COLO829 (cell line): ENCODE results near the gene C16orf78.

Experiments
- DNase-seq: peaks from one replicate; pipeline ENCODE4 v3.0.0; 2012; ENCODE audit warnings: low spot score

The C16orf78 gene

DNA sequence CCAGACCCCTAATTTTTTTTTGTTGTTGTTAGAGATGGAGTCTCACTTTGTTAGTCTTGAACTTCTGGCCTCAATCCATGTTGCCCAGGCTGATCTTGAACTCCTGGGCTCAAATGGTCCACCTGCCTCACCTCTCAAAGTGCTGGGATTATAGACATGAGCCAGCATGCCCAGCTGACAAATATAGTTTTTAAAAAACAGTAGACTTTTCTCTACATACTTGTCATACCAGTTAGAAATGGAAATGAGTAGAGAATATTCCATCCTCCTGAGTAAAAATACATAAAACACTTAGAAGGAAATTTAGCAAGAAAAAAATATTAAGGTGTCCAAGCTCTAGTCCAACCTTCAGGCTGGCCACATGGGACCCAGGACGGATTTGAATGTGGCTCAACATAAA, 21.4 kb downstream of the C16orf78 start:
- DNase-seq, result no peak

DNA sequence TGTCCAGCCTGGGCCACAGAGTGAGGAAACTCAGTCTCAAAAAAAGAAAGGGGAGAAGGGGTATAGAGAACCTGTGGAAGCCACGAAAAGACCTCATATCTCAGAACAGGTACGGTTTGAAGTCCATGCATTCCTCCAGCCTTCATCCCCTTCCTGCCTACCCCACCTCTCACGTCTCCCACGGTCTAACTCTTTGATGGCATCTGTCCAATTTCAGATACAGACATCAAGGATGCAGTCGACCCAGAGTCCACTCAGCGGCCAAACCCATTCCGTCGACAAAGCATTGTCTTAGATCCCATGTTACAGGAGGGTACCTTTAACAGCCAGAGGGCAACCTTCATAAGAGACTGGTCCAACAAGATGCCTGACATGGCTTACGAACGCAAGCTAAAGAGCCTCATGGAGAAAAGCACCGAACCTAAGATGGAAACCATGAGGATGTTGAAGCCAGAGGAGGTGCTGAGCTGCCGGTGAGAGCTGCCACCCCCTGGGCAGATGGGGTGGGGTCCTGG, 22.7 kb downstream of the C16orf78 start:
- DNase-seq, result no peak

DNA sequence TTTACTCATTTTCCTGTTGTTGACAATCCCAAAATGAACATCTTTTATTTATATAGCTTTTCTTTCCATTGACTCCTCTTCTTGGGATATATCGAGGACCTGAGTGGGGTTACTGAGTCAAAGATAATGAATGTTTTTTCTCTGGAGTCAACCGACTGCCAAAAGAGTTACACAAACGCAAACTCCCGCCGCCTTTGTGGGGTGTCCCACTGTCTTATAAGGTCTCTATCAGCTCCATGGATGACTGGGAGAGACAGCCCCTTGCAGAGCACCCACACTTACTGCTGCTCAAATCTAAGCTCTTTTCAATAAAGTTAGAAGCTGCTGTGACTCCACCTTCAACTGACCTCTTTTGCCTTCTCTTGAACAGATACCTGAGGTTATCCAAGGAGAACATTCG, 25.2 kb downstream of the C16orf78 start:
- DNase-seq, result no peak

DNA sequence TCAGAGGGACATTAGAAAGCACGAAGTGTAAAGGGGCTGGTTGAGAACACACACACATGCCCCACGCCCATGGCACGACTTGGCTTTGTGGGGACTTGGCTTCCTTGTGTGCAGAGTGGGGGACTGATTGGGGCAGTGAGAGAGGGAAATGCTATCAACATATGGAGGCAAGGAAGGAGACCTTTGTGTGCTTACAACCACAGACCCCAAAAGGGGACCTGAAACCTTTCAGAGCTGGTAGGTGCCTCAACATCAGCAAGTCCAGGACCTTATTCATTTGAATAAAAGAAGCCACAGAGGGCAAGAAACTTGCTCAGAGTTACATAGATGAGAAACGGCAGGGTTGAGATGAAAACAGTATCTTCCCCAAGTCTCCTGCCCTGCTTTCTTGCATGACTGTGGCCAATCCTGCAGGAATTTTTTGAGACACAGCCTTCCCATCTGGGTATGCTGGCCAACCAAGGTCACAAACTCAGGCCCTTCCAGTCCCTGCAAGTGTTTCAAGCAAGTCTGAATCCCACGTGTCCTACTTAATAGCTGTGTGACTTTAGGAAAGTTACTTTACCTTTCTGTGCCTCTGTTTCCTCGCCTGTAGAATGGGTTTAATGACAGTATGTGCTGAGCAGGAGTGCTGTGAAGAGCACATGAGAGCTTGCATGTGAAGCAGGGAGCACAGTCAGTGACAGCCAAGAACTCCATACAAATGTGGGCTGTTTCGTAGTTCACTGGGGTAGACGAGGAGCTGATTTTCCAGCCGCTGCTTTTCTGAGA, 26.2 kb downstream of the C16orf78 start:
- no peak for DNase-seq

DNA sequence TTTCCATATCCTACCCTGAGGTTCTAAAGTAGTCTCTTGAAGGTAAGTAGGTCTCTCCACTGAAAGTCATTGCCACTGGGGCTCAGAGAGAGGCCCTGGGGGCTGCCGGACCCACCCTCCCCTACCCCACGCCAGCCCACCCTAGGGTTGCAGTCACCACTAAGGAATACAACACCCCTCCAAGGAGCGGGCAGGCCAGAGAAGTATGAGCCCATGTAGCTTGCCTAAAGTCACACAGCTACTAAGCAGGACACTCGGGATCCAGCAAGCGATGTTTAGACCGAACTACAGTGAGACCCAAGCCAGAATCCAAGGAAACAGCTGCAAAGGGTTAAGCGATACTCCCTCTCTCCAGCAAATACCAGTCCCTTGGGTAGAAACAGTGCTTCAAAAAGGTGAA, 27.0 kb downstream of the C16orf78 start:
- no peak for DNase-seq

DNA sequence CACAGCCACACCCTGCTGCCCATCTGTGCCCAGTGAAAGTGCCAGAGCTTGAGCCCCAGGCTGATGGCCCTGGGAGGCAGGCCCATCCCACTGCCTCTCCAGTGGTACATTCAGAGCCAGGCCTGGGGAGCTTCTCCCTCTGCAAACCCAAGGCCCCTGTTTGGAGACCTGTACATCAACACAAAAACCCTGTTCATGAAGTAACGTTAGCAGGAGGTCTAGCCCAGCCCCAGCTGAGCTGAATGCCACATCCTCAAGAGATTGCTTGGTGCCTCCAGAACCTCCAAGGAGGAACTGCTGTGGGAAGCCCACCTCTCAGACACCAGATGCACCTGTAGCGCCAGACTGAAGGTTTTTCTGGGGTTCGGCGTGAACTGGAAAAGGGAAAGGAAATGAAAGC, 31.5 kb downstream of the C16orf78 start:
- DNase-seq, result no peak

DNA sequence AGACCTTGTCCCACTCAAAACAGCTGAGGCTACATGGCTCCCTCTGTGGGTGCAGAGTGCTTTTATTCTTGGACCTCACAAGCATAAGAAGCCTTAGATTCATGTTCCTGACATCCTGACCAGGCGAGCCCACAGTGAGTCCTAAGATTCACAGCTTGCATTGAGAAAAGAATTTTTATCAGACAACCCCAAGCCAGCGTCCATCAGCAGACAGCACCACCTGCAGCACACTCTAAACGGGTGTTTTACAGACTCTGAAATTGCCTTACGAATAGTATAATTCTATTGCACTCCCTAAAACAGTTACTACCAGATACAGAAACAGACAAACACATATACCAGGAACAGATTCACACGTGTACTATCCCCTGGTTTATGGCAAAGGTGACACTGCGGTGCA, 31.9 kb downstream of the C16orf78 start:
- no peak for DNase-seq

DNA sequence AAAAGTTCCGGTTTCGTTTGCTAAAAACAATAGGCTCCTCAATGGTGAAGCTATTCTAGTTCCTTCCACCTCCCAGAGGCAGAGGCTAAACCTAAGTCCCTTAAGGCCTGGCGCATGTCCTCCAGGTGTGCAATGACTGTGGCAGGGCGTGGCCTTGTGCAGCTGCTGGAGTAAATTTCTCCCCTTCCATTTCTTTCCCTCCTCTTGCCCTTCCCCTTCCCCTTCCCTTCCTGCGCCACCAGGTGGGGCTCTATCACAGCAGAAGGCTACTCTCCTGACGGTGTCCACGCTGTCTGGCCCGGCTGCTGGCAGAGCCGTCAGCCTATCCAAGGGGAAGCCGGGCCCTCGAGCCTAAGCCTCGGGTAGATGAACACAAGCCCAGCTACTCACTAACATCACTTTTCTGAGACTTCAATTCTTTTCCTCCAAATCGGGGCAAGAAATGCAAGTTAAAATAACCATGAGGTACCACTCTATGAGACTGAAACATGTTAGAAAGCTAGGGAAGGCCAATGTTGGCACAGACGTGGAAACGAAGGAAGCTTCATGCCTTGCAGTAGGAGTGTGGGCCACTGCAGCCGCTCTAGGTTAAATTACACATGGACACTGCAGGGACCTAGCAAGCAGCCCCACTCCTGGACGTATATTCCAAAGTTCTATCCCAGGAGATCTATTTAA, 34.4 kb downstream of the C16orf78 start:
- peak; percentile 46 for DNase-seq

DNA sequence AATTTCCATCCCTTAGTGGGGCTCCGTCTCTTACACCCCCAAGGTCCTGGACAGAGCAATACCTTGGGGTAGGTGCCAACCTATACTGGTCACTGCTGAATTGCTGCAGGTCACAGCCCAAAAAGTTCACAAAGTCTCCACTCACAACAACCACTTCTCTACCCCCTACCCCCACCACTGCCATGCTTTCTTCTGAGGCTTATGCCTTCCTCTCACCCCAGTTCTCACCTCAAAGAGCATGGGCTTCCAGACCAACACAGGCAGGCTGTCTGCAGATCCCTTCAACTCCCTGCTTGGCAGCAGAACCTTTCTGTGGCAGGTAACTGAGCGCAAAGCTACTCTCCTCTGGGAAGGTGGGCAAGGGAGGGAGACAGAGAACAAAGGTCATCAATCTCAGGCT, 35.5 kb downstream of the C16orf78 start:
- no peak for DNase-seq

DNA sequence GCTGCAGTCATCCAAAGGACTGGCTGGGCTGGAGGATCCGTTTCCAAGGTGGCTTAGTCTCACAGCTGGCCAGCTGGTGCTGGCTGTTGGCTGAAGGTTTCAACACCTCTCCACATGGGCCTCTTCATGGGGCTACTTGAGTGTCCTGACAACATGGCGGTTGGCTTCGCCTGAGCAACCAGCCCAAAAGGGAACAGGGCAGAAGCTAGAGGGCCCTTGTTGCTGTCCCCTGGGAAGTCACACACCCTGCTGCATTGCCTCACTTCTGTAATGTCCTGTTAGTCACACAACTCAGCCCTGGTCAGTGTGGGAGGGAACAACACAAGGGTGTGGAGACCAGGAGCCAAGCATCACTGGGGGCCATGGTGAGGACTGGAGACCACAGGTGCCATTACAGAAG, 36.6 kb downstream of the C16orf78 start:
- DNase-seq, result no peak

DNA sequence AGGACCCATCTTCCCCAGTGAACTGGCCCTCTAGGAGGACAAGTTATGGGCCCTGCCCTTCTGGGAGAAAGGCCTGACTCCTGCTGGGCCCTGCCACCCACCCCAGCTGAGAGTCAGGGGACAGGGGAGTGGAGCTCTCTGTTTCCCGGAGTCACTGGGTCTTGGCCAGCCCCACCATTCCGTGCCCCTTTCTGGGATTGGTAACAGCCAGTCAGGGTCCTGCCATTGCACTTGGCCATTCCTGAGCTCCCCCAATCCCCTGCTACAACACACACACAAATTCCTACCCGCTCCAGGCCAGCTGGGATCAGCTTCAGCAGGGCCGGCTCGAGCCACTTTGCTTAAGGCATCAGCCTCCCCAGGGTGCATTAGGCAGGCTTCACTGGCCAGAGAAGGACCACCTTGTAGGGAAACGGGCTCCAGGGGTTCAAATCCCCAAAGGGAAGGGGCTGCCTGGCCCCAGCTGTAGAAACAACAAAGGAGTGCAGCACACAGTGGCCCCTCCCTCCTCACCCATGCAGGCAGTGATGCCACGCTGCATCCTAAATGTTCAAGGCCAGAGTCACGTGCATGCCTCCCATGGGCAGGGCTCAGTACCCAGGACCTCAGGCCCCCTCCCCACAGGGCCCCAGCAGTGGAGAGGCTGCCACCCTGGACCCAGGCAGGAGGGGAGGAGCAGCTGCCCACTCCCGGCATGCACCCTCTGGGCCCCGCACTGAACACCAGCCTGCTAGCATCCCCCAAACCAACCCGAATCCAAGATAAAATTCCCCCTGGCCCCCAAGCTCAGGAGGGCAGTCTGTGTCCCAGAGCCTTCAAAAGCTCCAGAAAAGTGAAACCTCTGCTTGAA, 37.7 kb downstream of the C16orf78 start:
- DNase-seq, result no peak

DNA sequence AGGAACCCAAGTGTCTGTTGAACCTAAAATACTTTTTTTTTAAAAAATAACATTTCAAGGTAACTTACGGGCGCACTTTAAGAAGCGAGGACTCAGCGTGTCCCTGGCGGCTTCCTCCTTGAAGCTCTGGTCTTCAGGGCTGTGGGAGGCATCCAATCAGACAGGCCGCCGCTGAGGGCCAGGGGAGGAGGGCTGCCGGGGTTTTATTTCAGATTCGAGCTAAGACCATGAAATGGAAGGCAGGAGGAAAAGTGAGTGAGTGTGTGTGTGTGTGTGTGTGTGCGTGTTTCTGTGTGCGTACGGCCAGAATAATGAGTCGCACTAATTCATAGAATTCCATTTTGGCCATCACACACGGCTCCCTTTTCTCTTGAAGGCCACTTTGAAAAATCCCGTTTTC, 41.1 kb downstream of the C16orf78 start:
- DNase-seq, result no peak

DNA sequence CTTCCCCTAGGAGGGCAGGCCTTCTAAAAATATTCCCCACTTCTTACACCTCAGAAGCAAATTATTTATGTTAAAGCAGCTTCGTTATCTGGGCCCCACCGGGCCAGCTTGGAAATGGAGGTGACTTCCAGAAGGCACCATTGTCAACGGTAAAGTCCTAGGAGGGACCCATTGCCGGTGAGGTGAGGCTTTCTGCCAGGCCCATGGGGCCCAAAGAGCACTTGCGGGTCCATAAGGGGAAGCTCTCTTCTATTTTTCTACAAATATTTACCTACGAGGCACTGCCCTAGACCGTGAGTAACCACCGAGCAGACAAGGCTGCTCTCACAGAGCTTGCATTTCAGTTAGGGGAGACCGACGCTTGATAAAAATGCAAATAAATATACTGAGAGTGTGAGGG, 41.5 kb downstream of the C16orf78 start:
- no peak for DNase-seq

DNA sequence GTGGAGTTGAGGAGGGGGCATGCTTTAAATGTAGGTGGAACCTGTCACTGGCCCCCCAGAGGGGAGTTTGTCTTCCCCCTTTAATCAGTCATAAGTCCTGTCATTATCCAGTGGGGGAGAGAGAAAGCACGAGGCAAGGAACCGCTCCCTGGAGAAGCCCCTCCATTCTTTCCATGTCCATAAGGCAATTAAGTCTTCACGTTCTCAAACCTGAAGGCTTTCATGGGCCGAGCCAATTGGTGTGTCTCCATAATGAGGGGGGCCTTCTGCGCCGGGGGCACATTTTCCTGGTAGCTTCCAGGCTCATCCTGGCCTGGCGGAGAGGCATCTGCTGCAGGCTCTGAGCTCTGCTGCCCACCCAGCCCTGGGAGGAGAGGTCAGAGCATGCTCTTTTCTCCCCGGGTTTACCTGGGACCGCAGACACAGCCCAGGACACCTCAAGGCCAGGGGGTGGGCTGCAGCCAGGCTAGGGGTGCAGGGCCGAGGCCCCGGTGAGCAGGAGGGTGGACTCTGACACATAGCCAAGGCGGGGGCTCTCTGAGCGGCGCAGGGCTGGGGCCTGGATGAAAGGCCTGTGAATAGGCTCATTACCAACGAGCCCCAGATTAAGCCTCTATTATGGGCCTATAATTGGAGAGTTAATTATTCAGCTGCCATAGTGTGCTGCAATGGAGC, 42.5 kb downstream of the C16orf78 start:
- no peak for DNase-seq

DNA sequence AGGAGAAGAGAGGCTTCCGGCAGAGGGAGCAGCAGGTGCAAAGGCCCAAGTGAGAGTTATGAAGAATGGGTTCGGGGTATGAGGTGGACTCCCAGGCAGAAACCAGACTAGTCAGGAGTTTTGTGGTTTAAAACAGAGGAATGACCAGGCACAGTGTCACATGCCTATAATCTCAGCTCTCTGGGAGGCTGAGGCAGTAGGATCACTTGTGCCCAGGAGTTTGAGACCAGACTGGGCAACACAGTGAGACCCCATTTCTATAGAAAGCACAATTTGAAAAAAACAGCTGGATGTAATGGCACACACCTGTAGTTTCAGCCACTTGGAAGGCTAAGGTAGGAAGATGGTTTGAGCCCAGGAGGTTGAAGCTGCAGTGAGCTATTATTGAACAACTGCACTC, 43.8 kb downstream of the C16orf78 start:
- no peak for DNase-seq

DNA sequence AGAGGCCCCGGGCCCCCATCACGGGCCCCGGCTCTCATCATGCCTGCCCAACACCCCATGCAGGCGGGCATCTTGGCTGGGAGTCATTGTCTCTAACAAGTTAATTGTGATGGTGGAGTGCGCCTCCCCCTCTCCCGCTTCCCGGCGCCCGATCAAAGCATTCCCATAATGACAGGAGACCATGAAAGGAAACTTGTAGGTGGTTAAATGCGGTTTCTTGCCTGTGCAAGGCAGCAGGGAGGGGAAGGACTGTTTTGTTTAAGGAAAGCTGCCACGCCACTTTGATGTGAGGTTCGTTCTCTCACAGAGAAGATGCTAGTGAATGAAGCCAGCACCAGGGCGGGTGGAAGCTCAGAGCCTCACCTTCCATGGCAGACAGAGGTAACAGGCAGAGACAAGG, 45.4 kb downstream of the C16orf78 start:
- DNase-seq, result no peak

DNA sequence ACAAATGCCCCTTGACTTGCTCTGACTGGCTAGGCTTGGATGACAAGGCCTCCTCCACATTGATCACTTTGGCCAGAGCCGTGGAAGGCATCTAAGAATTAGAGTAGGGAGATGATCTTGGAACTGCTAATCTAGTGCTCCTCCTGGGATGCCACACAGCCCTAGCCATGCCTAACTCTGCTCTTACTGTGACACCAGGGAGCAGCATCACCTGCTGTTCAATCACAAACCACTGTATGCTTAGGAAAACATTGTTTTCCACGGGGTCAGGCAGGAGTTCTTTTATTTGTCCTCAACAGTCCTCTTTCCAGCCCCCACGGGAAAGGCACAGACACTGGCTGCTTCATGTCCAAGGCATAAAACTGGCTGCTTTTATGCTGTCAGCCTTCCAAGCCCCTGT, 46.3 kb downstream of the C16orf78 start:
- DNase-seq, result no peak

DNA sequence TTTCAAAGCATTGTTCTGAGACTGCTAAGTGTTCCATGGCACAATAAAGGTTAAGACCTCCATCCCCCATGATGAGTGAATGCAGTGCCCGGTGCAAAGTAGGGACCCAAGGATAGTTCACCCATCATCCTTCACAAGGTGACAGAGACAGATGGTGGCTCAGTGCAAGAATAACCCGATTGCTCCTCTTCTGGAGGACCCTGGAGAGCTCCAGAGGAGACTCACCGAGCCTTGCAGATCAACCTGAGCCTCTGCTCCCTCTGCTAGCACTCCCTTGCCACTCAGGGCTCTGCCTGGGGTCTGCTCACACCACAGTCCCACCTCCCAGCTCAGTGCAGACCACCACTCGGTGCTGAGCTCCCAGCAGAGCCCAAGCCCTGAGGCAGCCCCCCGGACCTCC, 49.3 kb downstream of the C16orf78 start:
- DNase-seq, result no peak

DNA sequence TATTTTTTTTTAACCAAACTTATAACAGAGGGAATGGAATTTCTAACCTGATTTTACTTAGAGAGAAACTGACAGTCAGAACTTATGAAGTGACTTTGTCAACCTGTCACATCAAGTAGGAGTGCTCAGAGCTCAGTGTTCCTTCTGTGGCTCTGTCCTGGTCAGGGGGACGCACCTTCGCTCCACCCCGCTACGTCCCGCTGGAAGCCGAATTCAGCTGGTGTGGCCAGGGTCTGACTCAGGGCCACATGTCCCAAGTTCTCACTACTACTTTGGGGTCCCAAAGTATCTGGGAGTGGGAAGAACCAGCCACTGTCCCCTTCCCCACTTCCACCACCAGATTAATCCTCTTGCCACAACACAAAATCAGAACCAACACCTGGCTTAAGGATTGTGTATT, 51.4 kb downstream of the C16orf78 start:
- no peak for DNase-seq

DNA sequence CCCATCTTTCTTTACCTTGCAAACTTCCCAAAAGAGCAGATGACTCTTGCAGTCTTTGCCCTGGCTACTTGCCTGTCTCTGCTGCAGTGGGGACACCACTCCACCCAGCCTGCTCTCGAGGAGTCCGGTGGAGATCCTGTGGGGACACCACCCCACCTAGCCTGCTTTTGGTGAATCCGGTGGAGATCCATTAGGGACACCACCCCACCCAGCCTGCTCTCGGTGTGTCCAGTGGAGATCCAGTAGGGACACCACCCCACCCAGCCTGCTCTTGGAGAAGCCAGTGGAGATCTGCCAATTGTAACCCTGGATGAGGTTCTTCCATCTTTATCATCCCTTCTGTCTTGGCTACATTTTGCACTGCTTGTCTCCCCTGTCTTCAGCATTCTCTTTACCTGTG, 54.2 kb downstream of the C16orf78 start:
- DNase-seq, result no peak

DNA sequence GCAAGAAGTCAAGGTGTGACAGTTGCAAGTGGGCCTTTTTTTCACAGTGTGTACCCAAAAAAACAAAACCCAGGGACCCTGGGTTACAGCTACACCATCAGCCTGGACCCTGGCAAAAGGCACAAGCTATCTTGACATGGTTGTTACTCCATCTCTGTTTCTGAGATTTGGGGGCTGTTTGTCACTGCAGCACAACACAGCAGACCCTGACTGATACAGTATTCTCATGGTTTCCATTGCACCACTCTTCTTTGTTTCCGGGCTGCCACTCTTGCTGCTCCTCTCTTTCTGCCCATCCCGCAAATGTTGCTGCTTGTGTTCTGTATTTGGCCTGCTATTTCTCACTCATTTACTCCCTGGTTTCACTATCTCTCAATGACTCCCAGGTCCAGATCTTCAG, 55.2 kb downstream of the C16orf78 start:
- DNase-seq, result no peak

DNA sequence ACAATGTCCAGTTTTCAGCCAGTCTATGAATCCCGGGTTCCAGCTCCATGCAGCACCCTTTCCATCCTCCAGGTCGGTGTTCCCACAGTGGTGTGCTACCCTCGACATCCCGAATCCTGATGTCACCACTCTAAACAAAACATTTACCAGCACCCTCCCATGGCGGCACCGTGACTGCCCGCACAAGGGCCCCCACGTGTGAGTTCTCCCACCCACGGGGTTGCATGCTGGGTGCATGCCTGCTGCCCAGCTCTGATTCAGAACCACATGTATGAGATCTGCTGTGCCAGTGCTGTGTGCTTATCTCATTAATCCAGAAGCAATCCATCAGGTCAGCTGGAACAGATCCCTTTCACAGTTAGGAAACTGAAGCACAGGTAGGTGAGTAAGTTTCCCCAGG, 57.4 kb downstream of the C16orf78 start:
- no peak for DNase-seq
